ENCODE measurements around the gene MED16.
"Not testable (repeated sequence)": the region's sequence is repeated elsewhere in the genome, so short reads cannot be mapped to it uniquely, and the experiment has no call there.

Gene MED16

DNA sequence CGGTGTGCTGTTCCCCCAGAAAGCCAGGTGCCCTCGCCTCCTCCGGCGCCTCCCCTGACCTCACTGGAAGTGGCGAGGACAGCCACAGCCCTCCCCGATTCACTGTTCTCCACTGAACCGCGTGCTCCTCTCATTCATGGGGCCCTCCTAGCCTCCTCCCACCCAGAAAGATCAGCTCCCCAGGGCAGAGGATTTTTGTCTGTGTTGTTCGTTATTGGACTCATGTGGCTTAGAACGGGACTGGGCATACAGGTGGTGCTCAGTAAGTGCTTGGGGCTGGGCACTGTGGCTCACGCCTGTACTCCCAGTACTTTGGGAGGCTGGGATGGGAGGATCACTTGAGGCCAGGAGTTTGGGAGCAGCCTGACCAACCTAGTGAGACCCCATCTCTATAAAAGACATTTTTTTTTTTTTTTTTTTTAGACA lies 48.4 kb downstream of the MED16 start:
- TF ChIP-seq, protein P1, sequence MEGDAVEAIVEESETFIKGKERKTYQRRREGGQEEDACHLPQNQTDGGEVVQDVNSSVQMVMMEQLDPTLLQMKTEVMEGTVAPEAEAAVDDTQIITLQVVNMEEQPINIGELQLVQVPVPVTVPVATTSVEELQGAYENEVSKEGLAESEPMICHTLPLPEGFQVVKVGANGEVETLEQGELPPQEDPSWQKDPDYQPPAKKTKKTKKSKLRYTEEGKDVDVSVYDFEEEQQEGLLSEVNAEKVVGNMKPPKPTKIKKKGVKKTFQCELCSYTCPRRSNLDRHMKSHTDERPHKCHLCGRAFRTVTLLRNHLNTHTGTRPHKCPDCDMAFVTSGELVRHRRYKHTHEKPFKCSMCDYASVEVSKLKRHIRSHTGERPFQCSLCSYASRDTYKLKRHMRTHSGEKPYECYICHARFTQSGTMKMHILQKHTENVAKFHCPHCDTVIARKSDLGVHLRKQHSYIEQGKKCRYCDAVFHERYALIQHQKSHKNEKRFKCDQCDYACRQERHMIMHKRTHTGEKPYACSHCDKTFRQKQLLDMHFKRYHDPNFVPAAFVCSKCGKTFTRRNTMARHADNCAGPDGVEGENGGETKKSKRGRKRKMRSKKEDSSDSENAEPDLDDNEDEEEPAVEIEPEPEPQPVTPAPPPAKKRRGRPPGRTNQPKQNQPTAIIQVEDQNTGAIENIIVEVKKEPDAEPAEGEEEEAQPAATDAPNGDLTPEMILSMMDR (IDR thresholded peaks at IDR 0.05; ENCODE audit: low read length, missing control alignments), result no peak
- DNase-seq (ENCODE audit: low read depth), result no peak
- H3K4me3 ChIP-seq (replicated peaks; ENCODE audit: low read depth, low read length), result no peak overlapping the region

DNA sequence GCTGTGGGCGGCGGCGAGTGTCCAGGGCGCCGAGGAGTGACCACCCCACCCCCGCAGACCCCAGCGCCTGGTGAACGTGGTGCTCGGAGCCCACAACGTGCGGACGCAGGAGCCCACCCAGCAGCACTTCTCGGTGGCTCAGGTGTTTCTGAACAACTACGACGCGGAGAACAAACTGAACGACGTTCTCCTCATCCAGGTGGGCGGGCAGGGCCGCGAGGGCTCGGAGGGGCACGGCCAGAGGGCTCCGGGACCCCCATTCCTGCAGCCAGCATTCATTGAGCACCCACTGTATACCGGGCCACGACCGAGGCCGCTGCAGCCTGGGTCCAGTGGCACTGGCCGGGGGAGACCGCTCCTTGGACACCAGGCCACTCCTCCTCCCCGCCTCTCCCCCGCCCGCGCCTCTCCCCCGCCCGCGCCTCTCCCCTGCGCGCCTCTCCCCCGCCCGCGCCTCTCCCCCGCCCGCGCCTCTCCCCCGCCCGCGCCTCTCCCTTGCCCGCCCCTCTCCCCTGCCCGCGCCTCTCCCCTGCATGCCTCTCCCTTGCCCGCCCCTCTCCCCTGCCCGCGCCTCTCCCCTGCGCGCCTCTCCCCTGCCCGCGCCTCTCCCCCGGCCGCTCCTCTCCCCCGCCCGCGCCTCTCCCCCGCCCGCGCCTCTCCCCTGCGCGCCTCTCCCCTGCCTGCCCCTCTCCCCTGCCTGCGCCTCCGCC lies 49.0 kb downstream of the MED16 start:
- no peak for DNase-seq (ENCODE audit: low read depth)
- no peak overlapping the region for H3K4me3 ChIP-seq (replicated peaks; ENCODE audit: low read depth, low read length)
- TF ChIP-seq, protein P1 (IDR thresholded peaks at IDR 0.05; ENCODE audit: low read length, missing control alignments), result no peak

DNA sequence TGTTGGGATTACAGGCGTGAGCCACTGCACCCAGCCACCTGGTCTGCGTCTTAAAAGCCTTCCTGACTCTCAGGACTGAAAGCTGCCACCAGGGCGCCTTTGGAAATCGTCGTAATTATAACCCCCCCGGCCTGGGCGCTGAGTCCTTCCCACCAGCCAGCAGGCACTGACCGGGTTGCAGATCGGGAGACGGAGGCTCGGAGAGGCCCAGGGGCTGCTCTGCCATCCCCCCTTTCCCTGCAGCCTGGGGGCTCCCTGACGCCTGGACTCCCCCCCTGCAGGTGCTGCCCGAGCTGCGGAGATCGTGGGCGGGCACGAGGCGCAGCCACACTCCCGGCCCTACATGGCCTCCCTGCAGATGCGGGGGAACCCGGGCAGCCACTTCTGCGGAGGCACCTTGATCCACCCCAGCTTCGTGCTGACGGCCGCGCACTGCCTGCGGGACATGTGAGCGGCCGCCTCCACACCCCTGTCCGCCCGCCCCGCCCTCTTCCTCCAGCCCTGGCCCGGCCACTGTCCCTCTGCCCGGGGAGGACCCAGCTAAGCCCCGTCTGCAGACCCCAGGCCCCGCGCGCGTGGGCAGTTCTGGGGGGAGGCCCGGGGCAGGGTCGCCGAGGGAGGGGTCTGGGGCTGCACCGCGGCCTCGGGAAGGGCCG lies 49.7 kb downstream of the MED16 start:
- H3K4me3 ChIP-seq (replicated peaks; ENCODE audit: low read depth, low read length), result no peak overlapping the region

DNA sequence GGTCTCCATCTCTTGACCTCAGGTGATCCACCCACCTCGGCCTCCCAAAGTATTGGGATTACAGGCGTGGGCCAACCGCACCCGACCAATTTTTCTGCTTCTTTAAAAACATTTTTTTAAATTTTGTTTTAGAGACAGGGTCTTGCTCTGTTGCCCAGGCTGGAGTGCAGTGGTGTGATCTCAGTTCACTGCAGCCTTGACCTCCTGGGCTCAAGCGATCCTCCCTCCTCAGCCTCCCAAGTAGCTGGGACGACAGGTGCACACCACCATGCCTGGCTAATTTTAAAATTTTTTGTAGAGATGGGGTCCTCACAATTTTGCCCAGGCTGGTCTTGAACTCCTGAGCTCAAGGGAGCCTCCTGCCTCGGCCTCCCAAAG lies 50.2 kb downstream of the MED16 start:
- not testable (repeated sequence) for DNase-seq (ENCODE audit: low read depth); H3K4me3 ChIP-seq (replicated peaks; ENCODE audit: low read depth, low read length)

More for the DNA sequence above, 49.7 kb downstream of the MED16 start:
- TF ChIP-seq, protein P1 (IDR thresholded peaks at IDR 0.05; ENCODE audit: low read length, missing control alignments), result no peak
- no peak for DNase-seq (ENCODE audit: low read depth)

DNA sequence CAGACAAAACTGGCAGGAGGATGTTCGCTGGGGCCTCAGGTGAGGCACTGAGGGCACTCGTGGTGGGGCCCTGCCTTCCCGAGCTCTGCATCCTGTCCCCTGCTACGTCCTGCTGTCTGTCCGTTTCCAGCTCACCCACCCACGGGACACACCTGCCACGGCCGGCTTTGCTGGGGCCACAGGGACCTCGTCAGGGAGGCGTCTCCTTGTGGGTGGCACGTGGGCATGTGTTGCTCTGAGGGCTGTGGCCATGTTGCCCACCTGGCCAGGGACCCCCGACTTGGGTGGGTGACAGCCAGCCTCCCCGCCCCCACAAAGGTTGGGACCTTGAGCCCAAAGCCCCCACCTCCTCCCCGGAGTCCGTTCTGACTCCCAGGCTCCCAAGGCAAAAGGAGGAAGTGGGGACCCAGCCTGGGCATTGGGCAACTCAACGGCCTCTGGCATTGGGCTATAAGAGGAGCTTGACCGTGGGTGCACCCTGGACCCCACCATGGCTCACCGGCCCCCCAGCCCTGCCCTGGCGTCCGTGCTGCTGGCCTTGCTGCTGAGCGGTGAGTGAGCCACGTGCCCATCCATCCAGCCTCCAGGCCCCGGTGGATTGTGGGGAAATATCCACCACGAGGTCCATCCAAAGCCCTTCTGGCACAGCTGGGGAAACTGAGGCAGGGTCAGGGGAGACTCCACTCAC lies 52.3 kb downstream of the MED16 start, which contains the start of gene PRTN3:
TSS of gene PRTN3 (plus strand) at position 481 of the 688 bp plus-strand sequence. CDS start at position 491, 10 bp downstream.
- no peak within 1 kb of the TSS for H3K4me3 ChIP-seq (replicated peaks; ENCODE audit: low read depth, low read length)
- TF ChIP-seq, protein P1 (IDR thresholded peaks at IDR 0.05; ENCODE audit: low read length, missing control alignments), result no peak
- no peak for DNase-seq (ENCODE audit: low read depth)

DNA sequence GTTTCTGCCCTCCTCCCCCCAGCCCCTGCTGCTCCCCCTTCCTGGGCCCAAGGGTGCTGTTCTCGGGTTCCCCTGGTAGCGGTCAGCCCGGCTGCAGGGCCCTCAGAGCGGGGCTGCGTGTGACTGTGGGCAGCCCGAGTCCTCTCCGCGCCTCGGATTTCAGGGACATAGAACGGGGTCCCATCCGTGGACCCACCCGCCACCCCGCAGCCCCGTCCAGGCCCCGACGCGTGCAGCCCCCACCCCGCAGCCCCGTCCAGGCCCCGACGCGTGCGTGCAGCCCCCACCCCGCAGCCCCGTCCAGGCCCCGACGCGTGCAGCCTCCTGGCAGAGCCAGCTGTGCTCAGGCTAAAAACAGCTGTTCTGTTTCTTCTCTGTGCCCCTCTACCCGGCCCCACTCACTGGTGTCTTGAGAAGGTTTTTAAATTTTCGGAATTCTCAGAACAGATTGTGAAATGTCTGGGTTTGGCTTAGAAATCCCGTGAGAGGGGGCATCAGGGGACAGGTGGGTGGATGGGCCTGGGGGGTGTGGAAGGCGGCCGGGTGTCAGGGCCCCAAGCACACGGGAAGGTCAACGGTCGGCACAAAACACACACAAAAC lies 57.7 kb downstream of the MED16 start:
- H3K4me3 ChIP-seq (replicated peaks; ENCODE audit: low read depth, low read length), result no peak overlapping the region
- DNase-seq (ENCODE audit: low read depth), result no peak
- TF ChIP-seq, protein P1 (IDR thresholded peaks at IDR 0.05; ENCODE audit: low read length, missing control alignments), result no peak

DNA sequence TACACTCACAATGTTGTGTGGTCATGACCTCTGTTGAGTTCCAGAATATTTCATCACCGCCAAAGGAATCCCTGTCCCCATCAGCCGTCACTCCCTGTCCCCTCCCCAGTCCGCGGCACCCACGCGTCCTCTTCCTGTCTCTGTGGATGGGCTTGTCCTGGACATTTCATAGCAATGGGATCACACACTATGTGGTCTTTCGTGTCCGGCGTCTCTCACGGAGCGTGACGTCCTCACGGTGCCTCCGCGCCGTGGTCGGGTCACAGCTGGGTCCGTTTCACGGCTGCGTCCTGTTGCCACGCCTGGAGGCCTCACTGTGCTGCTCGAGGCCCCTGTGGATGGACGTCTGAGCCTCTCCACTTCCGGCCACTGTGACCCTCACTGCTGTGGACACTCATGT lies 58.8 kb downstream of the MED16 start:
- TF ChIP-seq, protein P1 (IDR thresholded peaks at IDR 0.05; ENCODE audit: low read length, missing control alignments), result no peak

More for the DNA sequence above, 58.8 kb downstream of the MED16 start:
- no peak for DNase-seq (ENCODE audit: low read depth)
- no peak overlapping the region for H3K4me3 ChIP-seq (replicated peaks; ENCODE audit: low read depth, low read length)

Measured in fibroblast of pulmonary artery (primary cell).